ENCODE measurements around the gene GREB1. TPM values are rescaled to one million over a fixed set of nuclear protein-coding genes. Genes with fewer than 3 reads are reported as not detected.

GREB1 gene
- total RNA-seq, 1 experiment from 2014 or later: 0.62 TPM

GRCh38 chr2:11667866-11668637 is 134.2 kb downstream of the GREB1 start:
- no peaks in the 10 kb centered on the region for H3K9me3 ChIP-seq (ENCODE audit: low read length)
- no TSS peak for BruUV-seq (replicated peaks)
- no peak overlapping the region for H3K27ac ChIP-seq (ENCODE audit: low read length)
- no peak overlapping the region for H3K4me2 ChIP-seq (ENCODE audit: low read length)
- no peaks in the 10 kb centered on the region for H3K27me3 ChIP-seq (ENCODE audit: low read length)
- H3K9me2 ChIP-seq (replicated peaks; ENCODE audit: low read length): no peaks in the 10 kb centered on the region
- intact Hi-C loops (cut with micrococcal nuclease): no loop called here
- no peak for ATAC-seq
- H3K9ac ChIP-seq (ENCODE audit: low read length): no peak overlapping the region
- no peaks in the 10 kb centered on the region for H3K79me2 ChIP-seq (ENCODE audit: low read length)
- no peaks in the 10 kb centered on the region for H3K36me3 ChIP-seq (ENCODE audit: low read depth, low read length)
- H4K20me1 ChIP-seq (ENCODE audit: low read length): no peaks in the 10 kb centered on the region
- ChIA-PET CTCF (no interaction called here), POLR2A (ENCODE audit: unreplicated experiment) (no interaction called here)
- no peak overlapping the region for H2AFZ ChIP-seq (ENCODE audit: low read length)
- H3K4me1 ChIP-seq (ENCODE audit: insufficient read depth, low read length): peaks cover 39% of the 10 kb centered on the region
- TF ChIP-seq EZH2 (IDR thresholded peaks at IDR 0.05; ENCODE audit: low read length, unreplicated experiment): no peak
- no peak for TF ChIP-seq CTCF (conservative IDR thresholded peaks at IDR 0.05; ENCODE audit: low read depth, low read length)
- no peak for TF ChIP-seq EZH2phosphoT487 (IDR thresholded peaks at IDR 0.05; ENCODE audit: borderline replicate concordance, low read length)
- H3K4me3 ChIP-seq (ENCODE audit: low read length): no peak overlapping the region
- no peak for DNase-seq
- no peaks in the 10 kb centered on the region for H3F3A ChIP-seq (ENCODE audit: low read length, unreplicated experiment)

- Histone ChIP-seq H3K36me3 (ENCODE audit: low read depth, low read length) (no peaks in the 10 kb centered on the region), H3K79me2 (ENCODE audit: low read length) (no peaks in the 10 kb centered on the region), H3K9ac (ENCODE audit: low read length) (no peak within 1 kb of the TSS), H3K27ac (ENCODE audit: low read length) (no peak within 1 kb of the TSS), H3F3A (ENCODE audit: low read length, unreplicated experiment) (no peaks in the 10 kb centered on the region), H3K27me3 (ENCODE audit: low read length) (no peaks in the 10 kb centered on the region), H3K4me1 (ENCODE audit: insufficient read depth, low read length) (peaks cover 24% of the 10 kb centered on the region), H3K9me2 (replicated peaks; ENCODE audit: low read length) (no peaks in the 10 kb centered on the region), H3K9me3 (ENCODE audit: low read length) (no peaks in the 10 kb centered on the region), H4K20me1 (ENCODE audit: low read length) (no peaks in the 10 kb centered on the region), H3K4me2 (ENCODE audit: low read length) (no peak within 1 kb of the TSS), H2AFZ (ENCODE audit: low read length) (no peak within 1 kb of the TSS), H3K4me3 (ENCODE audit: low read length) (no peak within 1 kb of the TSS)
- no peak for DNase-seq
- ChIA-PET POLR2A (ENCODE audit: unreplicated experiment) (no interaction called here), CTCF (no interaction called here)
- ATAC-seq: peak; percentile 45
- TF ChIP-seq EZH2phosphoT487 (IDR thresholded peaks at IDR 0.05; ENCODE audit: borderline replicate concordance, low read length): no peak
- TF ChIP-seq EZH2 (IDR thresholded peaks at IDR 0.05; ENCODE audit: low read length, unreplicated experiment): no peak
- no peak for TF ChIP-seq CTCF (conservative IDR thresholded peaks at IDR 0.05; ENCODE audit: low read depth, low read length)
- BruUV-seq (replicated peaks): no TSS peak
- intact Hi-C loops (cut with micrococcal nuclease): loop anchor here (5.0 to 10.0 kb wide), 2 partner anchors 67 to 535 kb away; a partner anchor contains a TSS
Observed at GRCh38 chr2:11669454-11670291, 135.8 kb downstream of the GREB1 start, which contains the start of gene NTSR2. TSS of gene NTSR2 (minus strand) at chr2:11670195. CDS start at chr2:11670129, 66 bp downstream.
